ENCODE data around the gene RBBP7.

Gene RBBP7

DNA sequence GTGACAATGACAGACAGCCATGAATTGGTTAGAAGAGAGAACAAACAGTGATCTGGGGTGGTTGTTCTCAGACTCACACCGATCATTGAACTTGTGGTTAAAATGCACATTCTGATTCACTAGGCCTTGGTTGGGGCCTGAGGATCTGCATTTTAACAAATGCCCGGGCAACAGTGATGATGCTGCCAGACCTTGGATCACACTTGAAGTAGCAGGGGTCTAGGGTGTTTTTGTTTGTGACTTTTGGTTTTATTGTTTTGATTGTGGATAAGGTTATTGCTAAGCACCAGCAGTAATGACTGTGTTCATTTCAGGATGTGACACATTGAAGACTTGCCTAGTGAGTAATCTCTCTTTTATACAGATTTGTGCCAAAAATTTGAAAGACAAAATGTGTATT lies 47.4 kb downstream of the RBBP7 start:
- DNase-seq: no peak

DNA sequence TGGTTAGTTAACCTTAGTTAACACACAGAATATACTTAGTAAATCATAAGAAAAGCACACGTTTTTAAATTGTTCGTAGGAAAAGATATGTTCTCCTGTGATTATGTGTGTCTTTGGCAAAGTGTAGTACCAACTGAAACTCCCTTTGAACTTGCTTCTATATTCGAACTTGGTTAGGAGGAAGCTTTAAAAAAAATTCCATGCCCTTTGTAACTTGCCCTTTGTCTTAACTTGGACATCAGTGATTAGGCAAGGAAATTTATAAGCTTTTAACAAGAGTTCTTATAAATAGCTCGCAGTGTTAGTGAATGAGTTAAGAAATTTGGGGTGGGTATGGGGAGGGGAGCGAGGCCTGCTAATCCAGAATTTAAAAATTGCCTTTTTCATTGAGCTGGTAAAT lies 50.5 kb downstream of the RBBP7 start:
- no peak for DNase-seq

DNA sequence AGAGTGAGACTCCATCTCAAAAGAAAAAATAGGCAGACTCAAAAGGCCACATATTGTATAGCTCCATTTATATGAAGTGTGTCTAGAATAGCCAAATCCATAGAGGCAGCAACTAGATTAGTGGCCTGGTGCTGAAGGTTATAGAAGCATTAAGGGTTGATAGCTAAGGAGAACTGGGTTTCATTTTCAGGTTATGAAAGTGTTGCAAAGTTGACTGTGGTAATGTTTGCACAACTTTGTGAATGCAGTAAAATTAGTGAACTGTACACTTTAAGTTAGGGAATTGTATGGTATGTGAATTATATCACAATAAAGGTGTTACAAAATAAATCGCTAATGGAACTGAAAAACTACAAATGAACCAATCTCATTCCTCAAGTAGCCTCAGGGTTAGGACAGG lies 55.6 kb downstream of the RBBP7 start:
- no peak for DNase-seq

DNA sequence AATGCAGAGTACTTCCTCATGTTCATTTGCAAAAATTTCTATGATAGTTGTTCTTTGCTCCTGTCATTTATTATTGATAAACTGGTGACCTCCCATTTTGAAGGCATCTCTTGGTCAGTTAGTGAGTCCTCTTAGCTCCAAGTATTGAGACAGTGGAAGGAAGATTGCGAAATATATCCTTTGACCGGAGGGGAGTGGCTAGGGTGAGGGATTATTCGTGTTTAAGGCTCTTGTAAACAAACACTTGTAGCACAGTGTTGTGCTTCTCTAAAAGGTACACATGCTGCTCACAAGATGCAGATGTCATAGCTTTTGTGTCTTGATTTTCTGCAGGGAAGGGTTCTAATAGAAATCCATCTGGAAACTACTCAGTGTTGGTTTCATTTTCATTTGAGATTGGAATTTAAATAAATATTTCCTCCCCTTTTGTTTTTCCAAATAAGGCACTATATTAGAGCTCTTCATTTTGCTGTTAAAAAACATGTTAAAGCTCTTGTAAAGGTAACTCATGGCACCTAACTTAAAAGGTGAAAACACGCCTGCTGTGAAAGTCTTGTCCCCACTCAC lies 62.1 kb downstream of the RBBP7 start:
- no peak for DNase-seq

DNA sequence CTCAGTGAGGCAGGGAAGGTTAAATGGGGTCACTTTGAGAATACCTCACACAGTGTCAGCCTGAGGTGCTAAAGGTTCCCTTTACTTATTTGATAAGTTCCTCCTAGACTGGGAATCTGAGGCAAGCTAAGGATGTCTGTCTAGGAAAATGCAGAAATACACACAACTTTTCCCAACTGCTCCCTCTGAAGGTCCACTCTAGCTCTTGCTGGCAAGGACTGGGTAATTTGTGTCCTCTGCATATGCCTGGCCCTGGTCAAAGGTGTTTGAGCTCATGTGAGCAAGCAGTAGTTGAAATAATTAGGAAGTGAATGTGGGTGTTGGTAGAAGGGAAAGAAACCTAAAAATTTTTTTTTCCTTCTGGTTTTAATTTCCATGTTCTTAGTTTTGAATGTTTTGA lies 62.6 kb downstream of the RBBP7 start:
- peak; percentile 62 for DNase-seq

DNA sequence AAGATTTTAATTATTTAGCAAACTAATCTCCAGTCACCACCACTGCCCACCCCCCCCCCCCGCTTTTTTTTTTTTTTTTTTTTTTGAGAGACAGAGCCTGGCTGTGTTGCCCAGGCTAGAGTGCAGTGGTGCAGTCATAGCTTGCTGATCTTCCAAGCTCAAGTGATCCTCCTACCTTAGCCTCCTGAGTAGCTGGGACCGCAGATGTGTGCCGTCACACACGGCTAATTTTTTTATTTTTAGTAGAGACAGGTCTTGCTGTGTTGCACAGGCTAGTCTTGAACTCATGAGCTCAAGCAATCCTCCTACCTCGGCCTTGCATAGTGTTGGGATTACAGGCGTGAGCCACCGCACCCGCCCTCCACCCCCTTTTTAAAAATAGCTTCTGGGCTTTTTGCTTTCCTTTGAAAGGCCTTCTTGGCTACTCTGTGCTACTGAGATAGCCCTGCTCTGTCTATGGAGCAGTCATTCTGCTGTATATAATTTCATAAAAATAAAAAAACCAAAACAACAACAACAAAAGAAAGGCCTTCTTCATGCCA lies 65.2 kb downstream of the RBBP7 start:
- no peak for DNase-seq

- no peak for DNase-seq
These were observed 72.3 kb downstream of the RBBP7 start for GRCh38 chrX:16797841-16798240.

DNA sequence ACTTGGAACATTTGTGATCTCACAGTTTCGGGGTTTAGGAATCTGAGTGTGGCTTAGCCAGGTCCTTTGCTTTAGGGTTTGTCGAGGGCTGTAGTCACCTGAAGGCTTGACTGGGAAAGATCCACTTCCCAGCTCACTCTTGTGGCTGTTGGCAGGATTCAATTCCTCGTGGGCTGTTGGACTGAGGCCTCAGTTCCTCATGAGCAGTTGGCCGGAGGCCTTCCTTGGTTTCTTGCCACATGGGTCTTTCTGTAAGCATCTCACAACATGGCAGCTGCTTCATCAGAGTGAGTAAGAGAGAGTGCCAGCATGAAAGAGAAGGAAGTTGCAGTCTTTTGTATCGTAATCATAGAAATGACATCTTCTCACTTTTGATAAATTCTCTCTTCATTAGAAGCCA lies 72.8 kb downstream of the RBBP7 start:
- no peak for DNase-seq

DNA sequence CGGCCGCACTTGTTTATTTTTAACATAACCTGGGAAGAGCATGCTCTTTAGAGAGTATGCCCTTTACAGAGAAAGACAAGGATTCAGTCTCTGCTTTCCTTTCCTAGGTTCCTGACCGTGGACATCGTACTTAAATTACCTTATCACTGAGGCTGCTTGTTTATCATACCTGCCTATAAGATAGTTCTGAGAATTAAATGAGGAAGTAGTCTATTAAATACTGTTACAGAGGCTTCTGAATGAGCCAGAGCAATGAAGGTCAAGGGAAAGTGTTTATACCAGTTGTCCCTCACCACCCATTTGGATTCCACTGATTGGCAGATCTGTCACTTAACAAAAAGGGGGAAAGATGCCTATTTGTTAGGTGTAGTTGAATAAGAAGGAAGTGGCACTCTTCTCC lies 73.9 kb downstream of the RBBP7 start:
- DNase-seq: no peak
